22Rv1 (cell line): Measurements from ENCODE around the gene BIN2.

Experiments
- CTCF ChIP-seq: fragments of 450-650 bp; IDR thresholded peaks from 2 replicates; pipeline ENCODE4 v1.5.1; 2017; ENCODE audit warnings: mild to moderate bottlenecking
- ZFX ChIP-seq: fragments of 450-650 bp; IDR thresholded peaks from 2 replicates; pipeline ENCODE4 v1.6.1; 2017; ENCODE audit warnings: antibody characterized with exemption, borderline replicate concordance

- no peak for TF ChIP-seq CTCF
- no peak for TF ChIP-seq ZFX
These were observed 85.9 kb downstream of the BIN2 start for GRCh38 chr12:51238037-51238509.
